SW480 (cell line): ENCODE results near the gene RIMS3.

Source experiments
- DNase-seq: peaks from one replicate; pipeline ENCODE4 v3.0.0-alpha.2; 2016; ENCODE audit warnings: low spot score

Gene RIMS3

GRCh38 chr1:40653851-40654537 lies 11.5 kb downstream of the RIMS3 start:
- DNase-seq, result no peak

- DNase-seq, result no peak
Observed at GRCh38 chr1:40652979-40653378, 12.5 kb downstream of the RIMS3 start.

GRCh38 chr1:40652468-40652867 lies 13.0 kb downstream of the RIMS3 start:
- DNase-seq, result no peak

GRCh38 chr1:40651138-40651857 lies 14.2 kb downstream of the RIMS3 start:
- DNase-seq, result no peak

- no peak for DNase-seq
Observed at GRCh38 chr1:40650075-40650474, 15.4 kb downstream of the RIMS3 start.

GRCh38 chr1:40649592-40649930 lies 15.9 kb downstream of the RIMS3 start:
- DNase-seq, result no peak

- DNase-seq, result no peak
Observed at GRCh38 chr1:40648928-40649591, 16.4 kb downstream of the RIMS3 start.

GRCh38 chr1:40648200-40648599 lies 17.3 kb downstream of the RIMS3 start:
- no peak for DNase-seq

GRCh38 chr1:40646315-40646714 lies 19.2 kb downstream of the RIMS3 start:
- peak; percentile 39 for DNase-seq

- DNase-seq, result no peak
Observed at GRCh38 chr1:40645118-40645680, 20.3 kb downstream of the RIMS3 start.

- DNase-seq, result no peak
Observed at GRCh38 chr1:40641601-40642242, 23.8 kb downstream of the RIMS3 start.

- no peak for DNase-seq
Observed at GRCh38 chr1:40640314-40641076, 25.0 kb downstream of the RIMS3 start.

GRCh38 chr1:40638097-40639036 lies 27.1 kb downstream of the RIMS3 start:
- no peak for DNase-seq

- no peak for DNase-seq
Observed at GRCh38 chr1:40637470-40638007, 27.9 kb downstream of the RIMS3 start.

GRCh38 chr1:40636777-40637176 lies 28.7 kb downstream of the RIMS3 start:
- DNase-seq, result no peak

GRCh38 chr1:40635763-40636500 lies 29.6 kb downstream of the RIMS3 start:
- DNase-seq, result no peak

- DNase-seq, result no peak
Observed at GRCh38 chr1:40634901-40635655, 30.4 kb downstream of the RIMS3 start.

- no peak for DNase-seq
Observed at GRCh38 chr1:40633931-40634376, 31.5 kb downstream of the RIMS3 start.

- DNase-seq, result no peak
Observed at GRCh38 chr1:40633523-40633922, 32.0 kb downstream of the RIMS3 start.
